IPS-15b (cell line): Measurements from ENCODE around the gene PAQR3.
"Not testable (repeated sequence)": the region's sequence is repeated elsewhere in the genome, so short reads cannot be mapped to it uniquely, and the experiment has no call there.

Experiments
- H3K27me3 ChIP-seq: one replicate; pipeline ENCODE4 v1.6.1; 2013; ENCODE audit warnings: low read length; ENCODE audit not compliant: control insufficient read depth, insufficient read depth
- H3K36me3 ChIP-seq: one replicate; pipeline ENCODE4 v1.6.1; 2013; ENCODE audit warnings: low read length; ENCODE audit not compliant: control insufficient read depth, insufficient read depth
- H3K4me1 ChIP-seq: one replicate; pipeline ENCODE4 v1.6.1; 2013; ENCODE audit warnings: mild to moderate bottlenecking, low read length; ENCODE audit not compliant: control insufficient read depth, insufficient read depth
- H3K4me3 ChIP-seq: one replicate; pipeline ENCODE4 v1.5.1; 2013; ENCODE audit warnings: low read depth, low read length
- H3K9ac ChIP-seq: one replicate; pipeline ENCODE4 v1.6.1; 2013; ENCODE audit warnings: low read depth, mild to moderate bottlenecking, low read length
- H3K9me3 ChIP-seq: one replicate; pipeline ENCODE4 v1.6.1; 2013; ENCODE audit warnings: mild to moderate bottlenecking, low read length; ENCODE audit not compliant: control insufficient read depth, insufficient read depth

The PAQR3 gene

DNA sequence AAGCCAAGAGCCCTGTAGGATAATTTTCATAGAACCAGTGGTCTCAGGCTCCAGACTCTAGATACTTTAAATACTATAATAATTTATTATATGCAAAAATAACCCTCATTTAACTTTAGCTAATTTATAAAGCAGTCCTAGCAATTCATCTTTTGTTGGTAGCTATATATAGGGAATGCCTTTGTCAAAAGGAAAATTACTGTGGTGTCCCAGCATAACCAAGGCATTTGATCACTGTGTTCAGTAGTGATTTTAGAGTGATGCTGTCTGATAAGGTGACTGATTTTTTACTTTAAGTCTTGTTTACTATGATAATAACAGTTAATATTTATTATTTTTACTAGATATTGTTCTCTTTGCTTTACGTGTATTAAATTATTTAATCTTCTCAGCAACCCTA lies 61.2 kb downstream of the PAQR3 start:
- Histone ChIP-seq H3K9me3 (no peaks in the 10 kb centered on the region), H3K4me1 (peaks cover 7% of the 10 kb centered on the region), H3K4me3 (no peak overlapping the region), H3K36me3 (peaks cover 4% of the 10 kb centered on the region), H3K9ac (no peak overlapping the region), H3K27me3 (no peaks in the 10 kb centered on the region)

DNA sequence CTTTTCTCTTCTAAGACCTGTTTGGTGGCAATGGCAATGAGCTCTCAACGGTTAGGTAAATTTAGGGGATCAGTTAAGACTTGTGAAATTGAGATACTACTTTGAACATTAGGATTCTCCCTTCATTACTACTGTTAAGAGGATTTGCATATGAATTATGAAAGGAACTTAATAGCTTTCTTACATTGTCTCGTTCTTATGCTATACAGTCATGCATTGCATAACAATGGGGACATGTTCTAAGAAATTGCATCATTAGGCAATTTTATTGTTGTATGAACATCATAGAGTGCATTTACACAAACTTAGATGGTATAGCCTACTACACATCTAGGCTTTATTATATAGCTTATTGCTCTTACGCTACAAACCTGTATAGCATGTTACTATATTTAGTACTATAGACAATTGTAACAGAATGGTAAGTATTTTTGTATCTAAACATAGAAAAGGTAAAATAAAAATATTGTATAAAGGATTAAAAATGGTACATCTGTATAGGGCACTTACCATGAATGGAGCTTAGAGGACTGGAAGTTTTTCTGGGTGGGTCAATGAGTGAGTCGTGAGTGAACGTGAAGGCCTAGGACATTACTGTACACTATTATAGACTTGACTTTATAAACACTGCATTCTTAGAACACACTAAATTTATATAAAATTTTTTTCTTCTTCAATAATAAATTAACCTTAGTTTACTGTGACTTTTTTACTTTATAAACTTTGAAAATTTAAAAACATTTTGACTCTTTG lies 62.5 kb downstream of the PAQR3 start:
- no peaks in the 10 kb centered on the region for H3K27me3 ChIP-seq
- peaks cover 7% of the 10 kb centered on the region for H3K4me1 ChIP-seq
- H3K4me3 ChIP-seq = no peak overlapping the region
- H3K9ac ChIP-seq = no peak overlapping the region
- peaks cover 4% of the 10 kb centered on the region for H3K36me3 ChIP-seq
- H3K9me3 ChIP-seq = no peaks in the 10 kb centered on the region

DNA sequence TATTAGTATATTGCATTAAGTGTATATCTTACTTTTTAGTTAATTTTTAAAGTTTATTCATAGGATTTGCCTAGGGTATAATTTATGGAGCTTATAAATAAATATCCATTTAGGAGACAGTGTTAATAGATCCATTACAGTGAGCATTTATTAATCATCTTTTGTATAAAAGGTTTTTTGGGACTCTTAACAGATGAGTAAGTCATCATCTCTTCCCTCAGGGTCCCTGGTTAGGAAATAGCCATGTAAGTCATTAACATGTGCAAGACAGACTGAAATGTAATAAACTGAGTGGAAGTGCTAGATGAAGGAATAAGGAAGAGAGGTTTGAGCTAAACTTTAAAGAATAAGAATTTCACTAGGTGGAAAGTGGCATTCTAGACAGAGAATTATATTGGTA lies 69.2 kb downstream of the PAQR3 start:
- H3K9me3 ChIP-seq = no peaks in the 10 kb centered on the region

DNA sequence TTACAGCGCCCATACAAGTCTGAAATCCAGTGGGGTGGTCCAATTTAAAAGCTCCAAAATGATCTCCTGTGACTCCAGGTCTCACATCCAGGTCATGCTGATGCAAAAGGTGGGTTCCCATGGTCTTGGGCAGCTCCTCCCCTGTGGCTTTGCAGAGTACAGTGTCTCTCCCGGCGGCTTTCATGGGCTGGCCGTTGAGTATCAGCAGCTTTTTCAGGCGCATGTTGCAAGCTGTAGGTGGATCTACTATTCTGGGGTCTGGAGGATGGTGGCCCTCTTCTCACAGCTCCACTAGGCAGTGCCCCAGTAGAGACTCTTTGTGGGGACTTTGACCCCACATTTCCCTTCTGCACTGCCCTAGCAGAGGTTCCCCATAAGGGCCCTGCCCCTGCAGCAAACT lies 70.5 kb downstream of the PAQR3 start:
- not testable (repeated sequence) for H3K27me3 ChIP-seq, H3K4me1 ChIP-seq, H3K9ac ChIP-seq, H3K9me3 ChIP-seq, H3K4me3 ChIP-seq, H3K36me3 ChIP-seq

More for the DNA sequence above, 69.2 kb downstream of the PAQR3 start:
- H3K36me3 ChIP-seq = peaks cover 4% of the 10 kb centered on the region
- no peaks in the 10 kb centered on the region for H3K4me1 ChIP-seq
- no peaks in the 10 kb centered on the region for H3K27me3 ChIP-seq
- no peak overlapping the region for H3K4me3 ChIP-seq
- no peak overlapping the region for H3K9ac ChIP-seq

DNA sequence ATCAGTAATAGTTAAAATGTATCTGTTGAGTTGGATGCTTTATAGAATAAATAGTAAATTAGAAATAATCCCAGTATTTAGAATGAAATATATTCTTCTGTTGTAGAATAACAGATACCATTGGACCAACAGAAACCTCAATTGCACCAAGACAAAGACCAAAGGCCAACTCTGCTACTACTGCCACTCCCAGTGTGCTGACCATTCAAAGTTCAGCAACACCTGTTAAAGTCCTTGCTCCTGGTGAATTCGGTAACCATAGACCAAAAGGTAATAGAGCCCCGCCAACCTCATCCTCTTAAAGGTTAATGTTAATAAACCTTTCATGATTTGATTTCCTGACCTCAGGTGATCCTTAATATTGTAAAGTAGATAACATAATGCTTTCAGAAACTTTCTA lies 73.8 kb downstream of the PAQR3 start:
- Histone ChIP-seq H3K4me3 (no peak overlapping the region), H3K9me3 (no peaks in the 10 kb centered on the region), H3K36me3 (no peaks in the 10 kb centered on the region), H3K9ac (no peak overlapping the region), H3K27me3 (no peaks in the 10 kb centered on the region), H3K4me1 (no peaks in the 10 kb centered on the region)

DNA sequence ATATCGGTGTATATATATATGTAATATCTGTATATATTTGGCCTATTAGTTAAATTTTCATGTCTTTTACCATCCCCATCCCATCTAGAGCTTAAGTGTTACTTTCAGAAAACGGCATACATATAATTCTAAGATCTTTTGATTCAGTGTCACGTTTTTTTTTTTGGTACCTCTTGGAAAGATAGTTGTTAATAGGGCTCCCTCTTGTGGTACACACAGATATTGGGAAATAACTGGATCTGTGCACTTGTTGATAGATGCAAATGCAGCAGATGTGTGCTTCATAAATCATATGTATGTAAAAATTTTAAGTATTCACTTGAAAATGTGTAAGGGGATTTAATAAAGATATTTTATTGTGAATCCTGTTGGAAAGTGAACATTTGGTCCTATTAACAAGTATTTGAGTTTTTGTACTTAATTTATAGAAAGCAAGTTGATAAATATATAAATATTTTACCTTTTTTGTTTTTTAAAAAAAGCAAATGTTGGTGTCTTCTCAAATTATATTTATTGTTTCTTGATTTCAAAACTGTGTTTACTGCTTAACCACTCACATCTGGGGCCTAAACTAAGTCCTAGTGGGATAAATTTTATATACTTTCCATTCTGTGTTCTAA lies 74.7 kb downstream of the PAQR3 start:
- H3K9me3 ChIP-seq = no peaks in the 10 kb centered on the region
- H3K27me3 ChIP-seq = no peaks in the 10 kb centered on the region
- H3K4me3 ChIP-seq = no peak overlapping the region
- H3K36me3 ChIP-seq = no peaks in the 10 kb centered on the region
- no peaks in the 10 kb centered on the region for H3K4me1 ChIP-seq
- no peak overlapping the region for H3K9ac ChIP-seq

DNA sequence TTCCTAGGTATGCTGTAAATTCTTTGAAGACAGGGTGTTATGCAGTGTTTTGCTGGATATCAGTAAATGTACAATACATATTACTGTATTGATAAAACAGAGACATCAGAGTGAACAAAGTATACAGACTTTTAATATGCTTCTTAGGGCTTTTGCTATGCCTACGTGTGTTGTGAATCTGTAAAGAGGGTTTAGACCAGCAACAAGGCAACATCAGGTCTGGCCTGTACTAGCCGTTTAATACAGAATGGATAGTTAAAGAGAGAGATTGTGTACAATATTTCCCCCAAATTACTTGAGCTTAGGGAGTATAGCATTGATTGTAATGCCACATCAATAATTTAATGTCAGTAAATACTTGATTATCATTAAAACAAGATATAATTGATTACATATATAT lies 75.2 kb downstream of the PAQR3 start:
- H3K9ac ChIP-seq = no peak overlapping the region
- no peaks in the 10 kb centered on the region for H3K36me3 ChIP-seq
- no peak overlapping the region for H3K4me3 ChIP-seq
- no peaks in the 10 kb centered on the region for H3K27me3 ChIP-seq
- H3K4me1 ChIP-seq = no peaks in the 10 kb centered on the region
- no peaks in the 10 kb centered on the region for H3K9me3 ChIP-seq

DNA sequence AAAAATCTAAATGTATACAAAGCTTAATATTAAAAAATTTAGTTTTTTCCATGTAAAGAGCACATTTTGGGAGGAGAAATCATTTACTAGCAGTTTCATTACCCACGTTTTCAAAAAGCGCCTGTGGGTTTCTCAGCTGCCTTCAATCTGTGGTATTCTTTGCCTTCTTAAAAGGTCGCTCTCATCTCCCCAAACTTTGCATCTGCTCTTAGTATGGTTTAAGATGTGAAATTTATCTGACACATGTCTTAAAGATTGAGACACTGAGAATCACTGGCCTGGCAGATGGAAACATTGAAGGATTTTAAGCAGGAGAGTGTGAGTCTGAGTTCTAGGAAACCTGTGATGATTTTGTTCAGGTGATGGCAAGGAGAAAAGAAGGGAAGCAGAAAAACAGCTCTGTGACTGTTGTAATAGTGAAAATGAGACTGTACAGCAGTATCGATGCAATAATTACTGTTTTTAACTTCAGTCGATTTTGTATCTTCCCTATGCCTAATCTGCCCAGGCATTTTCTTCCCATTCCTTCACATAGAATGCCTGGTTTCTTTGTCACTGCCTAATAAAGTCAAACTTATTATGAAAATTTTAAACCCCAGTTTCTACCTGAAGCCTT lies 75.9 kb downstream of the PAQR3 start:
- H3K9me3 ChIP-seq = no peaks in the 10 kb centered on the region
- no peaks in the 10 kb centered on the region for H3K27me3 ChIP-seq
- no peaks in the 10 kb centered on the region for H3K4me1 ChIP-seq
- no peaks in the 10 kb centered on the region for H3K36me3 ChIP-seq
- H3K9ac ChIP-seq = no peak overlapping the region
- H3K4me3 ChIP-seq = no peak overlapping the region

DNA sequence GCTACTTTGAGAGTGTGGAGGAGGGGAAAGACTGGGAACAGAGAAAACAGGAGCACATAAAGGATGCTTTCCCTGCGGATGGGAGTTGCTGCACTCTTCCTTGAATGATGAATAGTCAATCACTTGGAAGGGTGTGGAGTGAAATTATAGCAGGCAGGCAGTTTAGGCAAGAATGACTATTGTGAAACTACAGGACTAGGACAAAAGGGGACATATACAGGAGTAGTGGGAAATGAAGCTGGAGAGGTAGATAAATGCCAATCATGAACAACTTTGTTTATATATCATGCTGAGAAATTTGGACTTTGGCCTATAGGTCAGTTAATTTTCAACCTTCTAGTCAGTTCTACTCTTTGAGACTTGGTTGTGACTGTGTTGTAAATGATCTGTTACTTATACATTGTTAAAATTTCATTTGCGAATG lies 76.9 kb downstream of the PAQR3 start:
- Histone ChIP-seq H3K9ac (no peak overlapping the region), H3K36me3 (no peaks in the 10 kb centered on the region), H3K4me1 (no peaks in the 10 kb centered on the region), H3K27me3 (no peaks in the 10 kb centered on the region), H3K4me3 (no peak overlapping the region), H3K9me3 (no peaks in the 10 kb centered on the region)
